GM03348 (cell line): ENCODE measurements around the gene ZNF318.
"Not testable (repeated sequence)": the region's sequence is repeated elsewhere in the genome, so short reads cannot be mapped to it uniquely, and the experiment has no call there.

Experiments used
- DNase-seq: peaks from one replicate; pipeline ENCODE4 v3.0.0; 2012; ENCODE audit warnings: low spot score

ZNF318 gene

GRCh38 chr6:43383021-43383667 lies 13.7 kb upstream of the ZNF318 start:
- peak; percentile 59 for DNase-seq

GRCh38 chr6:43380858-43381257 lies 11.4 kb upstream of the ZNF318 start:
- not testable (repeated sequence) for DNase-seq

GRCh38 chr6:43378631-43379030 lies 9.2 kb upstream of the ZNF318 start:
- no peak for DNase-seq

GRCh38 chr6:43377710-43378229 lies 8.3 kb upstream of the ZNF318 start:
- DNase-seq, result no peak

GRCh38 chr6:43376551-43376981 lies 7.1 kb upstream of the ZNF318 start:
- DNase-seq, result no peak

DNA sequence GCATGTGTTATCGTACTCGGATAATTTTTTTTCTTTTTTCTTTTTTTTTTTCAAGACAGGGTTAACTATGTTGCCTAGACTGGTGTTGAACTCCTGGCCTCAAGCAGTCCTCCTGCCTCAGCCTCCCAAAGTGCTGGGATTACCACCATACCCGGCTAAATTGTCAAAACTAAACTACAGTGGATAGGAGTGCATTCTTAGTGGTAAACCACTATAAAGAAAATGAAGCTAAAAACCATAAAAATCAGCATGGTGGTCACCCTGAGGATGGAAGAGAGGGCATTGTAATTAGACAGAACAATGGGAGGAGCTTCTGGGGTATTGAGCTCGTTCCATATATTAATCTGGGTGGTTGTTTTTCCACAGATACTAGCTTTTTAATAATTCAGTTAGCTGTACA lies 6.2 kb upstream of the ZNF318 start:
- no peak for DNase-seq

DNA sequence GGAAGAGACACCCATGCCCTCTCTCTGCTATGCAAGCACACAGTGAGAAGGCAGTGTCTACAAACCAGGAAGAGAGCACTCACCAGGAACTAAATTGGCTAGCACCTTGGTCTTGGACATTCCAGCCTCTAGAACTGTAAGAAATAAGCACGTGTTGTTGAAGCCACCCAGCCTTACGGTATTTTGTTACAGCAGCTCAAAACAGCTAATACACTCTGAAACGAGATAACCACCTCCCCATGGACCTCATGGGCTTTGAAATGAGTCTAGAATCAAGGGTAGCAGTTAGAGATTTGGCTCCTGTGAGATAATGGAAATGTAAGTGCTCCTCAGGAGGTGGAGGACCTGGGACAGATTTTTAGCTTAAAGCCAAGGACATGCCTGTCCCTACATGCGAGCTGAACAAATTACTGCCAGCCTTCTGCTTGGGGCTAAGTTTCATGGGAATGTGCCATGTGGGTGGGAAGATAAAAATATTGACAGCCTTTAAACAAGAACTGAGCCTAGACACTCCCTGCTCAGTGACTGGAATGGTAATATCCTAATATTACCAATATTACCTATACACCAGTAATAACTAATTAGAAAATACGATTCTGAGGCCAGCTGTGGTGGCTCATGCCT lies 3.9 kb upstream of the ZNF318 start:
- DNase-seq, result no peak

GRCh38 chr6:43370003-43370580 lies 645 bp upstream of the ZNF318 start:
- DNase-seq, result not testable (repeated sequence)

DNA sequence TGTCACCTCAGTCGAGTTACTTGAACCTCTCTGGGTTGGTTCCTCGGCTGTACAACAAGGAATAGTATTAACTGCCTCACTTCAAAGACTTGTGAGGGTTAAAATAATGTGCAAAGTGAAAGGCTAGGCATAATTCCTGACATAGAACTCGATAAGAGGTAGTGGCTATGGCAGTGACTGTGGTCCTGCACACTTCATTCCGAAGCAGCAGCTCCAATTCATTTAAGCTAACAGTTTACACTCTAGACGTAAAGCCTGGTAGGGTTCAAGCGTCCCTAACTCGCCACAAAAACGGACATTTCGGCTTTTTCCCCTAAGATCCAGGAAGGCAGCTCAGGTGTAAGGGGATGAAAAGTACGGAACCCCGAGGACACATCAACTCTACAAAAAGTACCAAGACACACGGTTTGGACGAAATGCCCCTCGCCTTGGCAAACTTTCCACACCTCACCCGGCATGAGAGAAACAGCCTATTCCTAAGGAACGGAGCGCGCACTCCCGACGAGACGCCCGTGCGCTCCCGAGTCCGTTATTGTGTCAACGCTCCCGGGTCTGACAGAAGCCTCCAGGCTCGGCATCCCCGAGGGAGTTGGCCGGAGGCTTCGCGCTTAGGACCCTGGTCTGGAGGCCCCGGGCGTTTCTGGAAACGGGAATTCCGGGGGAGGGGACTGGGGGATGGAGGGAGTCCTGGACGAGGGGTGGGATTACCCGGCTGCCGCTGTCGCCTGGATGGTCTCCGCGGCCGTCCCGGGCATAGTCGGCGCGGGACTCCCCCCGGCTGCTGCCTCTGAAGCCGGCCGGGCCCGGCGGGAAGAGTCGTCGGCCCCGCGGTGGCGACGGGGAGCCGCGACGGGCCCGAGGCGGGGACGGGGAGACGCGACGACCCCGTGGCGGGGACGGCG lies 937 bp downstream of the ZNF318 start:
- peak; percentile 67 for DNase-seq

- DNase-seq, result no peak
These were observed 2.0 kb downstream of the ZNF318 start for GRCh38 chr6:43367245-43367984.

GRCh38 chr6:43361269-43361668 lies 8.2 kb downstream of the ZNF318 start:
- no peak for DNase-seq

GRCh38 chr6:43359831-43360230 lies 9.6 kb downstream of the ZNF318 start:
- DNase-seq, result no peak

DNA sequence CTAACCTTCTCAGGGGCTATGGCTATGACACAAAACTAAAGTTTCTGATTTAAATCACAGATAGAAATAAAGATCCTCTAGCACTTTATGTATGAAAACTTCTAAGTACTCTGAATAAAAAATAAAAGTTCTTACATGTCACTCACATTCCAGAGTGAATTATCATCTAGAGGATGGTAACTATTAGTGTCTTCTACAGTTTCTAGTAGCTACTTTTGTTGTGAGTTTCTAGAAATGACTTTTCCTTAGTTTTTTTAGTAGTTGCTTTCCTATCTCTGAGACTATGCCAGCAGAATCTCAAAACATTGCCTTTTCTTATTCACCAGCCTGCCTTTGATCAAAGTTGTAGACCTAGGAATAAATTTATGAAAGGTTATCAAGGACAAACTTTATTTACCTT lies 10.1 kb downstream of the ZNF318 start:
- DNase-seq, result no peak

DNA sequence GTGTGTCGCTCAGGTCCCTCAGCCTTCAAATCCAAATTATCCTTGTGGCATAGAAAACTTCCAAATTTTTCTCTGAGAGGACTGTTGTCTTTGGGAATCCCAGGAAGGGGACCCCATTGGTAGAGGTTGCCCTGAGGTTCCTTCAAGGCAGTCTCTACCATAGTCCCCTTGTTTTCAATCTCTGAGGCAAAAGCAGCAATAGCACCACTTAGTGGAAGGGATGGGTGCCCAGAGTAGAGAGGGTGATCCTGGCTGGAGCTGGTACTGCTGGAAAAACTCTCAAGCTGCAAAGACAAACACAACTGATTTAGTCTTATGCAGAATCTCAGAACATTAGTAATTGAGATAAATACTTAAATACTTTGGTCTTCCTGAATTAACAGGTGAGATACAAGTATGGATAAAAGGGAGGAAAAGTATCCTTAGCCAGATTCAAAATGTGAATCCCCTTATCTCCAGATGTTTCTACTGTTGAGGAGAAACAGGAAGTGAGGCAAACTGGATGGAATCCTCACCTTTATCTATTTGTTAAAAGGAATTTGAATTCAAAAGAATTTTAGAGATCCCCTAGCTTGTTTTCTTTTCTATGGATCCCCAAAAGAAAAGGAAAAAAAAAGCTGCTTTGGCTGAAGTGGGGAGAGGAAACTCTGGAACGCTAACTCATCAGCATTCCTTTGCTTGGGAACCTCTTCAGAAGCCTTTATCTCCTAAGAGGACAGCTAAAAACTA lies 13.4 kb downstream of the ZNF318 start:
- DNase-seq, result peak; percentile 44

GRCh38 chr6:43351951-43352350 lies 17.5 kb downstream of the ZNF318 start:
- DNase-seq, result not testable (repeated sequence)

- DNase-seq, result no peak
These were observed 22.0 kb downstream of the ZNF318 start for GRCh38 chr6:43347444-43347843.

GRCh38 chr6:43347021-43347420 lies 22.4 kb downstream of the ZNF318 start:
- DNase-seq, result no peak

DNA sequence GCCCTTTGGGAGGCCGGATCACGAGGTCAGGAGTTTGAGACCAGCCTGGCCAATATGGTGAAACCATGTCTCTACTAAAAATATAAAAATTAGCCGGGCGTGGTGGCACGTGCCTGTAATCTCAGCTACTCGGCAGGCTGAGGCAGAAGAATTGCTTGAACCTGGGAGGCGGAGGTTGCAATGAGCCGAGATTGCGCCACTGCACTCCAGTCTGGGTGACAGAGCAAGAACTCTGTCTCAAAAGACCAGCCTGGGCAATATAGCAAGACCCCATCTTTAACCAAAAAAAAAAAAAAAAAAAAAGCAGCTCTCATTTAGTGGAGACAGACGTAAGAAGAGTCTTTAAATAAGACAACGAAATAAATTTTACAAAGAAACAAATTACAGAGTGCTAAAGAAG lies 23.2 kb downstream of the ZNF318 start:
- DNase-seq, result not testable (repeated sequence)

- DNase-seq, result no peak
These were observed 30.3 kb downstream of the ZNF318 start for GRCh38 chr6:43339168-43339567.

GRCh38 chr6:43338243-43338642 lies 31.2 kb downstream of the ZNF318 start:
- no peak for DNase-seq

DNA sequence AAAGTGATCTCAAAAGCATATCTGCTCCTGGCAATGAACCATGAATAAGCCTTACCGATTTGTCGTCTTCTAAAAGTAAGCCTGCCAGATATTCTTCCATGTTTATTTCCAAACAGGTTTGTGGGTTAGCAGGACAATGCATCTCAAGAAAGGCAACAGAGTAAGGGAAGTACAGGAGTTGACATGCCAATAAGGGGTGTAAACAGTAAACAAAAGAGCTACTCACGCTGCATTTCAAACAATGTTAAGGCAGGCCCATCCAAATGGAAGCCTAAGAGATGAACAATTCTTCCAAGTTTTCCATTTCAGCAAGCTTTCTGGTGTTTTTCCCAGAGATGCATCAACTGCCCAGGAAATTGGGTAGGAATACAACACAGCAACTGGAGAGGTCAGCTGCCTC lies 33.1 kb downstream of the ZNF318 start:
- DNase-seq, result no peak
